Neural cell (in vitro differentiated cells): ENCODE results near the gene PDGFA. TPM values are rescaled to one million over a fixed set of nuclear protein-coding genes. Genes with fewer than 3 reads are reported as not detected.

Experiments
- H2AFZ ChIP-seq: fragments of 200-600, 300-800 bp; sonication (generic), shearing (Covaris generic); 2 replicates; pipeline ENCODE4 v1.6.0; 2014; ENCODE audit warnings: low read depth, mild to moderate bottlenecking, antibody characterized with exemption, low read length, moderate library complexity
- H3F3A ChIP-seq: fragments of 200-600 bp; shearing (Covaris generic); 2 replicates; pipeline ENCODE4 v1.6.1; 2016; ENCODE audit warnings: mild to moderate bottlenecking, moderate library complexity, mixed read lengths, antibody characterized with exemption, low read length; ENCODE audit not compliant: insufficient read depth, poor library complexity, severe bottlenecking
- H3K27ac ChIP-seq: fragments of 200-600, 300-800 bp; sonication (generic), shearing (Covaris generic); 2 replicates; pipeline ENCODE4 v1.5.1; 2014; ENCODE audit warnings: mild to moderate bottlenecking, low read length, moderate library complexity
- H3K27me3 ChIP-seq: fragments of 300-800, 200-600 bp; sonication (generic), shearing (Covaris generic); 2 replicates; pipeline ENCODE4 v1.6.0; 2014; ENCODE audit warnings: mild to moderate bottlenecking, low read depth, low read length, moderate library complexity; ENCODE audit not compliant: insufficient read depth
- H3K36me3 ChIP-seq: fragments of 300-800, 200-600 bp; sonication (generic), shearing (Covaris generic); 2 replicates; pipeline ENCODE4 v1.5.1; 2014; ENCODE audit warnings: mild to moderate bottlenecking, antibody characterized with exemption, low read length, moderate library complexity; ENCODE audit not compliant: insufficient read depth
- H3K4me2 ChIP-seq: fragments of 300-800, 200-600 bp; sonication (generic), shearing (Covaris generic); 2 replicates; pipeline ENCODE4 v1.6.0; 2014; ENCODE audit warnings: mild to moderate bottlenecking, low read length
- H3K4me3 ChIP-seq: fragments of 300-800, 200-600 bp; sonication (generic), shearing (Covaris generic); 2 replicates; pipeline ENCODE4 v1.5.1; 2014; ENCODE audit warnings: mild to moderate bottlenecking, low read length, moderate library complexity
- H3K79me2 ChIP-seq: fragments of 200-600 bp; shearing (Covaris generic); replicated peaks from 2 replicates; pipeline ENCODE4 v1.6.0; 2014; ENCODE audit warnings: mild to moderate bottlenecking, low read length, moderate library complexity; ENCODE audit not compliant: insufficient read depth
- H3K9ac ChIP-seq: fragments of 300-800, 200-600 bp; sonication (generic), shearing (Covaris generic); 2 replicates; pipeline ENCODE4 v1.6.1; 2016; ENCODE audit warnings: mild to moderate bottlenecking, low read length, mixed read lengths
- H3K9me2 ChIP-seq: fragments of 200-600 bp; shearing (Covaris generic); 2 replicates; pipeline ENCODE4 v1.6.1; 2016; ENCODE audit warnings: mild to moderate bottlenecking, low read length, mixed read lengths; ENCODE audit not compliant: insufficient read depth
- H3K9me3 ChIP-seq: fragments of 200-600, 300-800 bp; sonication (generic), shearing (Covaris generic); 2 replicates; pipeline ENCODE4 v1.6.1; 2016; ENCODE audit warnings: mild to moderate bottlenecking, mixed run types, low read length, moderate library complexity, mixed read lengths
- H4K20me1 ChIP-seq: fragments of 200-600 bp; shearing (Covaris generic); 2 replicates; pipeline ENCODE4 v1.6.1; 2016; ENCODE audit warnings: mild to moderate bottlenecking, mixed run types; ENCODE audit not compliant: insufficient read depth
- CTCF ChIP-seq: fragments of 450-650 bp; IDR thresholded peaks from 2 replicates; pipeline ENCODE4 v1.5.1; 2014; ENCODE audit warnings: antibody characterized with exemption, mild to moderate bottlenecking, moderate library complexity; ENCODE audit not compliant: poor library complexity, severe bottlenecking
- EP300 ChIP-seq: fragments of 450-650 bp; conservative IDR thresholded peaks from 2 replicates; pipeline ENCODE4 v1.6.1; 2014; ENCODE audit warnings: antibody characterized with exemption, mild to moderate bottlenecking, moderate library complexity; ENCODE audit not compliant: poor library complexity, severe bottlenecking
- EZH2 ChIP-seq: fragments of 200-600, 300-800 bp; shearing (Covaris generic), sonication (generic); IDR thresholded peaks from 2 replicates; pipeline ENCODE4 v1.6.1; 2014; ENCODE audit warnings: antibody characterized with exemption, low read length, borderline replicate concordance, mild to moderate bottlenecking; ENCODE audit not compliant: insufficient read depth, poor library complexity, severe bottlenecking
- MXI1 ChIP-seq: fragments of 450-650 bp; conservative IDR thresholded peaks from 2 replicates; pipeline ENCODE4 v1.6.1; 2014; ENCODE audit warnings: antibody characterized with exemption, mild to moderate bottlenecking; ENCODE audit not compliant: poor library complexity, severe bottlenecking
- POLR2AphosphoS5 ChIP-seq: IDR thresholded peaks from 2 replicates; pipeline ENCODE4 v1.6.1; 2012
- RAD21 ChIP-seq: fragments of 450-650 bp; conservative IDR thresholded peaks from 2 replicates; pipeline ENCODE4 v1.6.1; 2014; ENCODE audit warnings: antibody characterized with exemption, mild to moderate bottlenecking, moderate library complexity
- SMC3 ChIP-seq: fragments of 450-650 bp; conservative IDR thresholded peaks from 2 replicates; pipeline ENCODE4 v1.6.1; 2014; ENCODE audit warnings: antibody characterized with exemption, mild to moderate bottlenecking, moderate library complexity; ENCODE audit not compliant: poor library complexity
- TAF1 ChIP-seq: IDR thresholded peaks from 2 replicates; pipeline ENCODE4 v1.6.1; 2012; ENCODE audit warnings: low read depth
- polyA plus RNA-seq: library from polyadenylated mRNA; depleted of rRNA; stranded (reverse); fragments of >200 nt; gene quantifications from 2 replicates; pipeline ENCODE4 v1.2.3, GENCODE V29; 2014
- TF ChIP-seq, protein P1 (sequence below): IDR thresholded peaks from 2 replicates; pipeline ENCODE4 v1.6.1; 2012; ENCODE audit warnings: borderline replicate concordance

Gene PDGFA
- polyA plus RNA-seq, 1 donor from 2014 or later: 4.1 TPM

- Histone ChIP-seq H3K27me3 (no peaks in the 10 kb centered on the region), H3K79me2 (no peaks in the 10 kb centered on the region), H3F3A (no peaks in the 10 kb centered on the region), H3K9me2 (no peaks in the 10 kb centered on the region), H3K4me2 (no peak overlapping the region), H3K9me3 (peaks cover 3% of the 10 kb centered on the region), H4K20me1 (no peaks in the 10 kb centered on the region), H3K4me3 (no peak overlapping the region), H3K36me3 (no peaks in the 10 kb centered on the region), H3K9ac (no peak overlapping the region), H3K27ac (no peak overlapping the region), H2AFZ (no peak overlapping the region)
- TF ChIP-seq TAF1: no peak
- no peak for TF ChIP-seq MXI1
- TF ChIP-seq EZH2: no peak
- TF ChIP-seq POLR2AphosphoS5: no peak
- TF ChIP-seq CTCF: no peak
- TF ChIP-seq SMC3: no peak
- no peak for TF ChIP-seq EP300
- no peak for TF ChIP-seq RAD21
- TF ChIP-seq, protein P1, sequence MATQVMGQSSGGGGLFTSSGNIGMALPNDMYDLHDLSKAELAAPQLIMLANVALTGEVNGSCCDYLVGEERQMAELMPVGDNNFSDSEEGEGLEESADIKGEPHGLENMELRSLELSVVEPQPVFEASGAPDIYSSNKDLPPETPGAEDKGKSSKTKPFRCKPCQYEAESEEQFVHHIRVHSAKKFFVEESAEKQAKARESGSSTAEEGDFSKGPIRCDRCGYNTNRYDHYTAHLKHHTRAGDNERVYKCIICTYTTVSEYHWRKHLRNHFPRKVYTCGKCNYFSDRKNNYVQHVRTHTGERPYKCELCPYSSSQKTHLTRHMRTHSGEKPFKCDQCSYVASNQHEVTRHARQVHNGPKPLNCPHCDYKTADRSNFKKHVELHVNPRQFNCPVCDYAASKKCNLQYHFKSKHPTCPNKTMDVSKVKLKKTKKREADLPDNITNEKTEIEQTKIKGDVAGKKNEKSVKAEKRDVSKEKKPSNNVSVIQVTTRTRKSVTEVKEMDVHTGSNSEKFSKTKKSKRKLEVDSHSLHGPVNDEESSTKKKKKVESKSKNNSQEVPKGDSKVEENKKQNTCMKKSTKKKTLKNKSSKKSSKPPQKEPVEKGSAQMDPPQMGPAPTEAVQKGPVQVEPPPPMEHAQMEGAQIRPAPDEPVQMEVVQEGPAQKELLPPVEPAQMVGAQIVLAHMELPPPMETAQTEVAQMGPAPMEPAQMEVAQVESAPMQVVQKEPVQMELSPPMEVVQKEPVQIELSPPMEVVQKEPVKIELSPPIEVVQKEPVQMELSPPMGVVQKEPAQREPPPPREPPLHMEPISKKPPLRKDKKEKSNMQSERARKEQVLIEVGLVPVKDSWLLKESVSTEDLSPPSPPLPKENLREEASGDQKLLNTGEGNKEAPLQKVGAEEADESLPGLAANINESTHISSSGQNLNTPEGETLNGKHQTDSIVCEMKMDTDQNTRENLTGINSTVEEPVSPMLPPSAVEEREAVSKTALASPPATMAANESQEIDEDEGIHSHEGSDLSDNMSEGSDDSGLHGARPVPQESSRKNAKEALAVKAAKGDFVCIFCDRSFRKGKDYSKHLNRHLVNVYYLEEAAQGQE: no peak
Observed at GRCh38 chr7:561631-562373, 42.2 kb upstream of the PDGFA start.

DNA sequence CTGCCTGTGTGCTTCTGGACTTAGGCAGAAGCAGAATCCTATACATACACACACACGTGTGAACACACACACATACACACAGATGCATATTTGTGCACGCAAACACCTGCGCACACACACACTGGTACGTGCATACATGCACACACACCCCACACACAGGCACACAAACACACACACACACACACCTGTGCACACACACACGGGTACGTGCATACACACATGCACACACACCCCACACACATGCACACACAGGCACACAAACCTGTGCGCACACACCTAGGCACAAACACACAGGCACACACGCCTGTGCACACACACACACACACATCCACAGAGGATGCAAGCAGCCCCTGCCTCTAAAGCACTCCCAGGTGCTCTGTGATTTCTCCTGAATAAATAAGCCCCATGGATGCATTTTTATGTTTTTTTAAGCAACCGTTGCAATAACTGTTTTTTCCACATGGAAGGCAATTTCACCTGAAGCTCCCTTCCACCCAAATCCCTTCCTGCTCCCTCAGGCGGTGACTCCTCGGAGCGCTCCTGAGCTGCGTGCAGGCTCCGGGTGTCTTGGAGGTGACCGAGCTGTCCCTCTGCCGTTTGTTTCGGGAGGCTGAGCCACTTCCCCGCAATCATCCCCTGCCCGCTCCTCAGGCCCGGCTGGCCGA is 41.5 kb upstream of the PDGFA start:
- H3F3A ChIP-seq: no peaks in the 10 kb centered on the region
- H3K9ac ChIP-seq: no peak overlapping the region
- H3K9me2 ChIP-seq: no peaks in the 10 kb centered on the region
- H3K27ac ChIP-seq: no peak overlapping the region
- no peaks in the 10 kb centered on the region for H3K79me2 ChIP-seq
- H3K27me3 ChIP-seq: no peaks in the 10 kb centered on the region
- no peak overlapping the region for H3K4me2 ChIP-seq
- TF ChIP-seq EP300 (no peak), MXI1 (no peak), EZH2 (no peak), TAF1 (no peak), POLR2AphosphoS5 (no peak), SMC3 (no peak), RAD21 (no peak), CTCF (no peak)
- TF ChIP-seq, protein P1: no peak
- no peak overlapping the region for H2AFZ ChIP-seq
- H3K36me3 ChIP-seq: no peaks in the 10 kb centered on the region
- H3K4me3 ChIP-seq: no peak overlapping the region
- no peaks in the 10 kb centered on the region for H4K20me1 ChIP-seq
- peaks cover 3% of the 10 kb centered on the region for H3K9me3 ChIP-seq
